B cell (primary cell): ENCODE results near the gene PPP1R26. TPM values are rescaled to one million over a fixed set of nuclear protein-coding genes. Genes with fewer than 3 reads are reported as not detected.

Source experiments
- ATAC-seq: fragments of 200-7000 bp; cut with Tn5 transposase; one replicate; pipeline ENCODE4 v1.10.0; 2021; ENCODE audit warnings: low read depth, mild to moderate bottlenecking, moderate number of reproducible peaks, moderate library complexity
- CTCF ChIA-PET: fragments of 350-600 bp; sonication (Branson Sonifier 250); formaldehyde crosslinking; loops from one replicate; lab custom pipeline; 2021; ENCODE audit warnings: antibody characterized with exemption, inconsistent platforms; lab: Charles Lee
- POLR2A ChIA-PET: fragments of 350-600 bp; sonication (Branson Sonifier 250); formaldehyde crosslinking; loops from one replicate; lab custom pipeline; 2021; ENCODE audit warnings: antibody characterized with exemption; lab: Charles Lee
- DNase-seq: peaks from one replicate; pipeline ENCODE4 v3.0.0; 2013
- H2AFZ ChIP-seq: 2 replicates; pipeline ENCODE4 v1.6.1; 2012; ENCODE audit warnings: mild to moderate bottlenecking, low read depth, low read length; ENCODE audit not compliant: insufficient read depth, poor library complexity, severe bottlenecking
- H3K27ac ChIP-seq, 2 donors: 1 replicate in 1 of 2; 2 replicates in 1 of 2; pipeline ENCODE4 v1.5.1; 2012 to 2013; ENCODE audit warnings: low read length in 2 of 2, mild to moderate bottlenecking in 2 of 2, moderate library complexity in 1 of 2
- H3K27me3 ChIP-seq, 4 experiments: fragments of 200-600 bp in 1 of 4; sonication (generic) in 1 of 4; replicated peaks in 1 of 4; 1 replicate in 2 of 4; 2 replicates in 2 of 4; pipeline versions ENCODE4 v1.6.1 to v1.7.0; 2013 to 2016; ENCODE audit warnings: low read length in 3 of 4, mild to moderate bottlenecking in 2 of 4, mixed read lengths in 1 of 4, moderate library complexity in 1 of 4; ENCODE audit not compliant: insufficient read depth in 4 of 4, control insufficient read depth in 3 of 4; ENCODE audit errors: control extremely low read depth in 1 of 4
- H3K36me3 ChIP-seq, 2 experiments: replicated peaks in 1 of 2; 1 replicate in 1 of 2; 2 replicates in 1 of 2; pipeline versions ENCODE4 v1.6.1 to v1.7.1; 2013; ENCODE audit warnings: low read length in 1 of 2; ENCODE audit not compliant: insufficient read depth in 2 of 2, control insufficient read depth in 1 of 2; ENCODE audit errors: control extremely low read depth in 1 of 2, extremely low read depth in 1 of 2
- H3K4me1 ChIP-seq, 2 donors: fragments of 200-600 bp in 1 of 2; sonication (generic) in 1 of 2; 1 replicate in 1 of 2; 2 replicates in 1 of 2; pipeline versions ENCODE4 v1.5.1 to v1.6.1; 2013 to 2017; ENCODE audit warnings: low read length in 2 of 2; ENCODE audit not compliant: control insufficient read depth in 2 of 2, insufficient read depth in 2 of 2
- H3K4me2 ChIP-seq: replicated peaks from 2 replicates; pipeline ENCODE3; 2012; ENCODE audit warnings: mild to moderate bottlenecking, low read depth, low read length; ENCODE audit not compliant: poor library complexity, severe bottlenecking
- H3K4me3 ChIP-seq, 5 experiments: fragments of 200-600 bp in 1 of 5; sonication (generic) in 1 of 5; 1 replicate in 3 of 5; 2 replicates in 2 of 5; pipeline versions ENCODE4 v1.5.1 to v1.7.0; 2011 to 2016; ENCODE audit warnings: low read length in 4 of 5, mild to moderate bottlenecking in 4 of 5, low read depth in 2 of 5, control low read depth in 1 of 5, moderate library complexity in 1 of 5; ENCODE audit not compliant: insufficient read depth in 1 of 5; ENCODE audit errors: control extremely low read depth in 1 of 5, extremely low read depth in 1 of 5
- H3K79me2 ChIP-seq: fragments of 200-600 bp; sonication (generic); one replicate; pipeline ENCODE4 v1.6.0; 2016; ENCODE audit warnings: low read length; ENCODE audit not compliant: control insufficient read depth, insufficient read depth
- H3K9ac ChIP-seq: fragments of 200-600 bp; sonication (generic); 2 replicates; pipeline ENCODE4 v1.6.1; 2017; ENCODE audit warnings: mild to moderate bottlenecking, low read length, moderate library complexity
- H3K9me3 ChIP-seq, 3 donors: one replicate each; pipeline versions ENCODE4 v1.6.1 to v1.7.1; 2013; ENCODE audit warnings: low read length in 2 of 3; ENCODE audit not compliant: control insufficient read depth in 2 of 3, insufficient read depth in 1 of 3; ENCODE audit errors: control extremely low read depth in 1 of 3
- H4K20me1 ChIP-seq: 2 replicates; pipeline ENCODE4 v1.6.0; 2012; ENCODE audit warnings: mild to moderate bottlenecking, low read length; ENCODE audit not compliant: insufficient read depth, control insufficient read depth, poor library complexity, severe bottlenecking
- H3K27ac Mint-ChIP-seq: one replicate; pipeline ENCODE4 v1.8.0; 2021; ENCODE audit warnings: mixed read lengths
- H3K27me3 Mint-ChIP-seq: one replicate; pipeline ENCODE4 v1.8.0; 2021; ENCODE audit warnings: mixed read lengths
- H3K4me1 Mint-ChIP-seq: one replicate; pipeline ENCODE4 v1.8.0; 2021; ENCODE audit warnings: mixed read lengths
- H3K4me3 Mint-ChIP-seq: one replicate; pipeline ENCODE4 v1.8.0; 2021; ENCODE audit warnings: mixed read lengths
- H3K9me3 Mint-ChIP-seq: one replicate; pipeline ENCODE4 v1.8.0; 2022; ENCODE audit warnings: mixed read lengths; ENCODE audit not compliant: insufficient read depth
- EZH2 ChIP-seq: IDR thresholded peaks from 2 replicates; pipeline ENCODE4 v1.6.1; 2012; ENCODE audit warnings: borderline replicate concordance, low read depth, mild to moderate bottlenecking, moderate library complexity, low read length; ENCODE audit not compliant: insufficient read depth, poor library complexity, severe bottlenecking
- WGBS: methylation state at CpG from one replicate; pipeline ENCODE4 v1.1.5; 2013; ENCODE audit warnings: missing lambda C conversion rate; ENCODE audit not compliant: insufficient coverage; 5-methylcytosine and 5-hydroxymethylcytosine counted together
- intact Hi-C: fragments of 100-400 bp; cut with micrococcal nuclease; formaldehyde crosslinking; loops from one replicate; pipeline ENCODE4 v1.10.0; 2022
- polyA plus RNA-seq: library from polyadenylated mRNA; depleted of rRNA; stranded (reverse); fragments of >200 nt; gene quantifications from 2 replicates; pipeline ENCODE4 v1.2.3, GENCODE V29; 2012
- total RNA-seq, 2 donors: library from RNA; stranded (reverse); fragments of 120-200 nt in 1 of 2; gene quantifications; 1 replicate in 1 of 2; 2 replicates in 1 of 2; pipeline versions ENCODE4 v1.2.3 to v1.2.4, GENCODE V29; 2013 to 2022
- TF ChIP-seq, protein P1 (sequence below): fragments of 200-600 bp; IDR thresholded peaks from one replicate; pipeline ENCODE4 v1.8.0; 2022; ENCODE audit warnings: antibody characterized with exemption, mild to moderate bottlenecking

The PPP1R26 gene
- total and polyA plus RNA-seq, 2 donors (not counting 1 experiment from before 2014, with no cell fraction given): 1.9 to 7.8 TPM

DNA sequence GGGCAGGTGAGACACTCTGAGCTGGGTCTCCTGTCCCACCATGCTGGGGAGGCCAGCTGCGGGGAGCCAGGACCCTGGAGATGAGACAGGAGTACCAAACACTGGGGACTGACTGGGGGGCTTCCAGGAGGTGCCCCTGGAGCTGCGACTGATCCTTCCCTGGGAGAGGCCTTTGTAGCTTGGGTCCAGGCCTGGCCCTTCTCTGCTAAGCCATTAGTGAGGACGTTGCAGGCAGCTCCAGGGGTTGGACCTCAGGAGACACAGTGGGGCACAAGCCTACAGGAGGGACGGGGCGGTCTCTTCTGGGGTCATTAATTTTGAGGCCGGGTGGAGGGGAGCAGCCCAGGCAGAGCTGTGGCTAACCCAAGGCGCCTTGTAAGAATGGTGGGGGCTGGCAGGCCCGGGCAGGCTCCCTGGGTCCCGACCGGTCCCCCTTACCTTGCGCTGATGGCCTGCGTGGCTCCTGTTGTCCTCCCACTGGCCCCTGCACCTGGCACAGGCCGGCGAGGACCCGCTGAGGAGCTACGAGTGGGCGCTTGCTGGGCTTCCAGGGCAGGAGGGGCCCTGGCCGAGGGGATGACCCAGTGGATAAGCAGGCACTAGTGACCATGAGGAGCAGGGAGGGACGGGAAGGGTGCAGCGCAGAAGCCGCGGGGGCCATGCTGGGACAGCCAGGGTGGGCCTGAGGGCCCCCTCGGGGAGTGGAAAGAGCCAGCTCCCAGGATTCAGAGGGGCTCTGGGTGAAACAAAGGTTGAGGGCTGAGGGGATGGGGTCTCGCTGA lies 26.0 kb downstream of the PPP1R26 start:
- ChIA-PET POLR2A (no interaction called here), CTCF (interaction anchor here (1.0 to 2.2 kb wide), 4 partner anchors 9 to 25 kb away, joined by 4 to 8 read pairs (median 6); no protein-coding TSS in a partner anchor)
- Histone ChIP-seq H3K9me3 (peaks cover 0 to 13% (median 8%) of the 10 kb centered on the region in 3 donors), H4K20me1 (peaks cover 43% of the 10 kb centered on the region), H3K4me1 (peaks cover 9 to 14% of the 10 kb centered on the region in 2 donors), H3K9ac (no peak overlapping the region), H2AFZ (no peak overlapping the region), H3K27me3 (no peaks in the 10 kb centered on the region), H3K79me2 (peaks cover 28% of the 10 kb centered on the region), H3K36me3 (peaks cover 0 to 24% of the 10 kb centered on the region in 2 experiments), H3K4me3 (no peak overlapping the region), H3K27ac (no peak overlapping the region), H3K4me2 (no peak overlapping the region)
- DNase-seq: no peak
- intact Hi-C loops: no loop called here
- H3K4me3 Mint-ChIP-seq: no peak overlapping the region
- WGBS: 97% methylated on average over 22 of the region's 24 CpGs
- ATAC-seq: no peak
- peaks cover 21% of the 10 kb centered on the region for H3K4me1 Mint-ChIP-seq
- TF ChIP-seq, protein P1, sequence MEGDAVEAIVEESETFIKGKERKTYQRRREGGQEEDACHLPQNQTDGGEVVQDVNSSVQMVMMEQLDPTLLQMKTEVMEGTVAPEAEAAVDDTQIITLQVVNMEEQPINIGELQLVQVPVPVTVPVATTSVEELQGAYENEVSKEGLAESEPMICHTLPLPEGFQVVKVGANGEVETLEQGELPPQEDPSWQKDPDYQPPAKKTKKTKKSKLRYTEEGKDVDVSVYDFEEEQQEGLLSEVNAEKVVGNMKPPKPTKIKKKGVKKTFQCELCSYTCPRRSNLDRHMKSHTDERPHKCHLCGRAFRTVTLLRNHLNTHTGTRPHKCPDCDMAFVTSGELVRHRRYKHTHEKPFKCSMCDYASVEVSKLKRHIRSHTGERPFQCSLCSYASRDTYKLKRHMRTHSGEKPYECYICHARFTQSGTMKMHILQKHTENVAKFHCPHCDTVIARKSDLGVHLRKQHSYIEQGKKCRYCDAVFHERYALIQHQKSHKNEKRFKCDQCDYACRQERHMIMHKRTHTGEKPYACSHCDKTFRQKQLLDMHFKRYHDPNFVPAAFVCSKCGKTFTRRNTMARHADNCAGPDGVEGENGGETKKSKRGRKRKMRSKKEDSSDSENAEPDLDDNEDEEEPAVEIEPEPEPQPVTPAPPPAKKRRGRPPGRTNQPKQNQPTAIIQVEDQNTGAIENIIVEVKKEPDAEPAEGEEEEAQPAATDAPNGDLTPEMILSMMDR: no peak
- TF ChIP-seq EZH2: no peak
- no peaks in the 10 kb centered on the region for H3K27me3 Mint-ChIP-seq
- no peak overlapping the region for H3K27ac Mint-ChIP-seq
- peaks cover 7% of the 10 kb centered on the region for H3K9me3 Mint-ChIP-seq
